IMR-90 (cell line): ENCODE data around the gene CYP39A1. TPM values are rescaled to one million over a fixed set of nuclear protein-coding genes. Genes with fewer than 3 reads are reported as not detected.

Source experiments
- ATAC-seq: fragments of 200-7000 bp; cut with Tn5 transposase; 2 replicates; pipeline ENCODE4 v1.9.1; 2020; ENCODE audit warnings: low read depth, mild to moderate bottlenecking, moderate library complexity
- BruUV-seq: library from RNA; stranded (reverse); fragments of 400-500 nt; replicated peaks from 2 replicates; lab custom pipeline; 2021; lab: Mats Ljungman, UMichigan
- CTCF ChIA-PET: fragments of 300-600 bp; formaldehyde crosslinking; extraction: SDS; loops from one replicate; lab custom pipeline; 2021; ENCODE audit warnings: antibody characterized with exemption; lab: Yijun Ruan, JAX
- POLR2A ChIA-PET: fragments of 300-600 bp; sonication (Branson Sonifier 250); formaldehyde crosslinking; loops from one replicate; lab custom pipeline; 2022; ENCODE audit warnings: antibody characterized with exemption; ENCODE audit not compliant: unreplicated experiment; lab: Charles Lee
- DNase-seq: peaks from one replicate; pipeline ENCODE4 v3.0.0; 2013
- H2AFZ ChIP-seq: replicated peaks from 2 replicates; pipeline ENCODE3; 2013; ENCODE audit warnings: low read length, mild to moderate bottlenecking; ENCODE audit not compliant: poor library complexity
- H2AK5ac ChIP-seq: 2 replicates; pipeline ENCODE4 v1.6.1; 2013; ENCODE audit warnings: low read depth, low read length, inconsistent platforms
- H2AK9ac ChIP-seq: replicated peaks from 2 replicates; pipeline ENCODE3; 2013; ENCODE audit warnings: mild to moderate bottlenecking, low read depth, low read length, moderate library complexity; ENCODE audit not compliant: poor library complexity
- H2BK120ac ChIP-seq: 2 replicates; pipeline ENCODE4 v1.6.1; 2013; ENCODE audit warnings: low read depth, low read length, inconsistent platforms
- H2BK15ac ChIP-seq: 3 replicates; pipeline ENCODE4 v1.6.1; 2013; ENCODE audit warnings: low read depth, low read length, inconsistent platforms
- H2BK20ac ChIP-seq: 2 replicates; pipeline ENCODE4 v1.6.1; 2013; ENCODE audit warnings: low read depth, mild to moderate bottlenecking, inconsistent platforms, low read length, moderate library complexity
- H2BK5ac ChIP-seq: 2 replicates; pipeline ENCODE4 v1.6.1; 2013; ENCODE audit warnings: mild to moderate bottlenecking, low read depth, low read length, inconsistent platforms; ENCODE audit not compliant: poor library complexity, severe bottlenecking
- H3K14ac ChIP-seq: replicated peaks from 2 replicates; pipeline ENCODE4 v1.6.1; 2013; ENCODE audit warnings: low read depth, low read length, inconsistent platforms
- H3K18ac ChIP-seq: 2 replicates; pipeline ENCODE4 v1.6.1; 2013; ENCODE audit warnings: low read depth, low read length, control low read depth
- H3K23ac ChIP-seq: 2 replicates; pipeline ENCODE4 v1.6.1; 2013; ENCODE audit warnings: low read depth, low read length, inconsistent platforms
- H3K27ac ChIP-seq: 2 replicates; pipeline ENCODE4 v1.5.1; 2013; ENCODE audit warnings: mild to moderate bottlenecking, control low read depth, low read length; ENCODE audit not compliant: insufficient read depth
- H3K27me3 ChIP-seq: 2 replicates; pipeline ENCODE4 v1.6.1; 2013; ENCODE audit warnings: low read length; ENCODE audit not compliant: control insufficient read depth, insufficient read depth
- H3K36me3 ChIP-seq: 2 replicates; pipeline ENCODE4 v1.6.1; 2013; ENCODE audit warnings: low read length, mixed read lengths; ENCODE audit not compliant: control insufficient read depth, insufficient read depth
- H3K4ac ChIP-seq: 2 replicates; pipeline ENCODE4 v1.6.1; 2013; ENCODE audit warnings: low read depth, low read length, inconsistent platforms
- H3K4me1 ChIP-seq: 2 replicates; pipeline ENCODE4 v1.6.1; 2013; ENCODE audit warnings: low read length, mixed read lengths; ENCODE audit not compliant: control insufficient read depth, insufficient read depth
- H3K4me2 ChIP-seq: 2 replicates; pipeline ENCODE4 v1.6.1; 2013; ENCODE audit warnings: low read depth, mild to moderate bottlenecking, control low read depth, low read length, moderate library complexity
- H3K4me3 ChIP-seq: 2 replicates; pipeline ENCODE4 v1.5.1; 2013; ENCODE audit warnings: low read depth, mild to moderate bottlenecking, control low read depth, low read length, moderate library complexity; ENCODE audit not compliant: insufficient read depth
- H3K56ac ChIP-seq: 2 replicates; pipeline ENCODE4 v1.6.1; 2013; ENCODE audit warnings: low read length, inconsistent platforms; ENCODE audit not compliant: insufficient read depth; ENCODE audit errors: extremely low read depth
- H3K79me1 ChIP-seq, 2 experiments: 2 replicates each; pipeline ENCODE4 v1.6.1; 2013; ENCODE audit warnings: low read length in 2 of 2, inconsistent platforms in 1 of 2, low read depth in 1 of 2
- H3K9ac ChIP-seq: 2 replicates; pipeline ENCODE4 v1.6.1; 2013; ENCODE audit warnings: low read depth, low read length, control low read depth
- H3K9me1 ChIP-seq: 2 replicates; pipeline ENCODE4 v1.6.1; 2013; ENCODE audit warnings: low read length, inconsistent platforms; ENCODE audit not compliant: insufficient read depth
- H3K9me3 ChIP-seq: 2 replicates; pipeline ENCODE4 v1.6.1; 2013; ENCODE audit warnings: low read length; ENCODE audit not compliant: control insufficient read depth, insufficient read depth
- H4K20me1 ChIP-seq: 2 replicates; pipeline ENCODE4 v1.6.1; 2013; ENCODE audit warnings: low read length, inconsistent platforms; ENCODE audit not compliant: insufficient read depth
- H4K5ac ChIP-seq: 2 replicates; pipeline ENCODE4 v1.6.1; 2013; ENCODE audit warnings: mild to moderate bottlenecking, low read depth, low read length, control low read depth
- H4K8ac ChIP-seq, 2 experiments: 2 replicates each; pipeline ENCODE4 v1.6.1; 2013; ENCODE audit warnings: low read depth in 2 of 2, low read length in 2 of 2, control low read depth in 1 of 2, inconsistent platforms in 1 of 2
- H4K91ac ChIP-seq: 2 replicates; pipeline ENCODE4 v1.6.1; 2013; ENCODE audit warnings: low read depth, low read length, inconsistent platforms; ENCODE audit not compliant: insufficient read depth
- BHLHE40 ChIP-seq: fragments of 150-350 bp; IDR thresholded peaks from 2 replicates; pipeline ENCODE4 v1.6.1; 2016; ENCODE audit warnings: mild to moderate bottlenecking, low read depth, low read length
- MAFK ChIP-seq: IDR thresholded peaks from 2 replicates; pipeline ENCODE4 v1.6.1; 2012; ENCODE audit warnings: low read depth, low read length, improper control_type of control experiment
- NFE2L2 ChIP-seq: fragments of 150-350 bp; IDR thresholded peaks from 2 replicates; pipeline ENCODE4 v1.6.1; 2016; ENCODE audit warnings: low read depth, mild to moderate bottlenecking, low read length
- WGBS, 2 experiments: methylation state at CpG; one replicate each; pipeline versions ENCODE4 v1.1.5 to v1.1.7; 2013; ENCODE audit warnings: missing lambda C conversion rate in 2 of 2; ENCODE audit not compliant: insufficient read length in 1 of 2; ENCODE audit errors: extremely low coverage in 2 of 2; 5-methylcytosine and 5-hydroxymethylcytosine counted together
- dilution Hi-C: fragments of 300-500 bp; cut with HindIII; formaldehyde crosslinking; loops from one replicate; pipeline ENCODE4 v1.14.3; 2018; ENCODE audit warnings: low sequenced_read_pairs; ENCODE audit not compliant: unreplicated experiment
- in situ Hi-C: fragments of 300-500 bp; cut with MboI; formaldehyde crosslinking; loops from 3 replicates; pipeline ENCODE4 v1.14.3; 2019; ENCODE audit warnings: low sequenced_read_pairs, inconsistent platforms, mixed read lengths
- intact Hi-C: fragments of 100-400 bp; cut with micrococcal nuclease; formaldehyde crosslinking; loops from 2 replicates; pipeline ENCODE4 v1.10.0; 2022
- polyA plus RNA-seq, 3 experiments: library from polyadenylated mRNA; depleted of rRNA; stranded (reverse); fragments of >200 nt; gene quantifications; 2 replicates each; pipeline ENCODE4 v1.2.3, GENCODE V29; 2012; ENCODE audit warnings: low replicate concordance in 1 of 3
- total RNA-seq: library from RNA; depleted of rRNA; stranded (reverse); fragments of >200 nt; gene quantifications from 2 replicates; pipeline ENCODE4 v1.2.3, GENCODE V29; 2012

Gene CYP39A1
- total and polyA plus RNA-seq, 2 of the 4 experiments (the other 2 are of a cell fraction), result 0.03 TPM; not detected in 1

- POLR2A ChIA-PET, result no interaction called here
- no peaks in the 10 kb centered on the region for H3K36me3 ChIP-seq
- CTCF ChIA-PET, result no interaction called here
- no peak overlapping the region for H4K5ac ChIP-seq
- no peak overlapping the region for H2AK5ac ChIP-seq
- DNase-seq (no peak), ATAC-seq (no peak)
- H3K14ac ChIP-seq, result no peak overlapping the region
- no peaks in the 10 kb centered on the region for H3K27me3 ChIP-seq
- no peak for TF ChIP-seq NFE2L2
- no peak for TF ChIP-seq MAFK
- TF ChIP-seq BHLHE40, result no peak
- no peak overlapping the region for H2BK15ac ChIP-seq
- no peaks in the 10 kb centered on the region for H3K79me1 ChIP-seq
- no peak overlapping the region for H3K56ac ChIP-seq
- no peaks in the 10 kb centered on the region for H3K9me3 ChIP-seq
- H3K4me2 ChIP-seq, result no peak overlapping the region
- no peak overlapping the region for H2AFZ ChIP-seq
- H3K4me3 ChIP-seq, result no peak overlapping the region
- no peak overlapping the region for H3K23ac ChIP-seq
- no peaks in the 10 kb centered on the region for H4K20me1 ChIP-seq
- no peaks in the 10 kb centered on the region for H3K9me1 ChIP-seq
- H2AK9ac ChIP-seq, result no peak overlapping the region
- in situ Hi-C loops, result no loop called here
- H2BK5ac ChIP-seq, result no peak overlapping the region
- no peak overlapping the region for H4K8ac ChIP-seq
- BruUV-seq, result no TSS peak
- intact Hi-C loops, result no loop called here
- no peak overlapping the region for H3K27ac ChIP-seq
- H4K91ac ChIP-seq, result no peak overlapping the region
- no peak overlapping the region for H2BK120ac ChIP-seq
- H3K4ac ChIP-seq, result no peak overlapping the region
- dilution Hi-C loops, result no loop called here
- H3K9ac ChIP-seq, result no peak overlapping the region
- no peak overlapping the region for H3K18ac ChIP-seq
- H3K4me1 ChIP-seq, result no peaks in the 10 kb centered on the region
- H2BK20ac ChIP-seq, result no peak overlapping the region
- 70% methylated on average over 2 of the region's 4 CpGs; no CpG with 5 or more reads in 1 of the 2 experiments for WGBS, 2 experiments
Measured at GRCh38 chr6:46642928-46643751, 9.5 kb downstream of the CYP39A1 start.
